ENCODE results near the gene APBB1IP. TPM values are rescaled to one million over a fixed set of nuclear protein-coding genes. Genes with fewer than 3 reads are reported as not detected.

Gene APBB1IP
- total RNA-seq, 2 donors from 2014 or later, result 8.4 to 9.2 TPM

DNA sequence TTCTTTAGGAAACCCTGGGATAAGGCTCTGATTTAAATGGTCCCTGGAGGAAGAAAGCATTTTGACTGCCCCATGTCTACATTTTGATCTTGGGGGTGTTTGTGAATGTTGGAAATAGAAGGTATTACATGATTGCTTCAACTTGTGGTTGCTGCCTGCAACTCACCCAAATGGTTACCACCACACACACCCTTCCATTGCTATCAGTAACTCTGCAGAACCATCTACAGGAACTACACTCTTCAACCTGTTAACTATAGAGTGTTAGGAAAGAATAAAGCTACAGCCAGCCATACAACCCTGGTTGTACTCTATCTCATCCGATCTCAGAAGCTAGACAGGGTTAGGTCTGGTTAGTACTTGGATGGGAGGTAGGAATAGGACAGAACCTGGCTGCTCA, 71.2 kb downstream of the APBB1IP start:
- Histone ChIP-seq H3K4me1 (ENCODE audit: control insufficient read depth in 1 of 2, low read depth in 2 of 2) (no peaks in the 10 kb centered on the region), H3K27ac (no peak overlapping the region), H3K4me3 (no peak overlapping the region), H3K27me3 (replicated peaks; ENCODE audit: insufficient read depth) (no peaks in the 10 kb centered on the region), H3K9me3 (no peaks in the 10 kb centered on the region), H3K36me3 (no peaks in the 10 kb centered on the region)
- TF ChIP-seq, protein P1, sequence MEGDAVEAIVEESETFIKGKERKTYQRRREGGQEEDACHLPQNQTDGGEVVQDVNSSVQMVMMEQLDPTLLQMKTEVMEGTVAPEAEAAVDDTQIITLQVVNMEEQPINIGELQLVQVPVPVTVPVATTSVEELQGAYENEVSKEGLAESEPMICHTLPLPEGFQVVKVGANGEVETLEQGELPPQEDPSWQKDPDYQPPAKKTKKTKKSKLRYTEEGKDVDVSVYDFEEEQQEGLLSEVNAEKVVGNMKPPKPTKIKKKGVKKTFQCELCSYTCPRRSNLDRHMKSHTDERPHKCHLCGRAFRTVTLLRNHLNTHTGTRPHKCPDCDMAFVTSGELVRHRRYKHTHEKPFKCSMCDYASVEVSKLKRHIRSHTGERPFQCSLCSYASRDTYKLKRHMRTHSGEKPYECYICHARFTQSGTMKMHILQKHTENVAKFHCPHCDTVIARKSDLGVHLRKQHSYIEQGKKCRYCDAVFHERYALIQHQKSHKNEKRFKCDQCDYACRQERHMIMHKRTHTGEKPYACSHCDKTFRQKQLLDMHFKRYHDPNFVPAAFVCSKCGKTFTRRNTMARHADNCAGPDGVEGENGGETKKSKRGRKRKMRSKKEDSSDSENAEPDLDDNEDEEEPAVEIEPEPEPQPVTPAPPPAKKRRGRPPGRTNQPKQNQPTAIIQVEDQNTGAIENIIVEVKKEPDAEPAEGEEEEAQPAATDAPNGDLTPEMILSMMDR (IDR thresholded peaks at IDR 0.05), result no peak
- ATAC-seq (ENCODE audit: insufficient number of reproducible peaks, low FRiP score, low read depth) (no peak), DNase-seq (ENCODE audit: low spot score) (no peak)

GRCh38 chr10:26513101-26513500, 75.0 kb downstream of the APBB1IP start:
- DNase-seq (ENCODE audit: low spot score) (no peak), ATAC-seq (ENCODE audit: insufficient number of reproducible peaks, low FRiP score, low read depth) (no peak)
- Histone ChIP-seq H3K27ac (no peak overlapping the region), H3K27me3 (replicated peaks; ENCODE audit: insufficient read depth) (no peaks in the 10 kb centered on the region), H3K4me3 (no peak overlapping the region), H3K36me3 (no peaks in the 10 kb centered on the region), H3K9me3 (no peaks in the 10 kb centered on the region), H3K4me1 (ENCODE audit: control insufficient read depth in 1 of 2, low read depth in 2 of 2) (no peaks in the 10 kb centered on the region)
- TF ChIP-seq, protein P1 (IDR thresholded peaks at IDR 0.05), result no peak

DNA sequence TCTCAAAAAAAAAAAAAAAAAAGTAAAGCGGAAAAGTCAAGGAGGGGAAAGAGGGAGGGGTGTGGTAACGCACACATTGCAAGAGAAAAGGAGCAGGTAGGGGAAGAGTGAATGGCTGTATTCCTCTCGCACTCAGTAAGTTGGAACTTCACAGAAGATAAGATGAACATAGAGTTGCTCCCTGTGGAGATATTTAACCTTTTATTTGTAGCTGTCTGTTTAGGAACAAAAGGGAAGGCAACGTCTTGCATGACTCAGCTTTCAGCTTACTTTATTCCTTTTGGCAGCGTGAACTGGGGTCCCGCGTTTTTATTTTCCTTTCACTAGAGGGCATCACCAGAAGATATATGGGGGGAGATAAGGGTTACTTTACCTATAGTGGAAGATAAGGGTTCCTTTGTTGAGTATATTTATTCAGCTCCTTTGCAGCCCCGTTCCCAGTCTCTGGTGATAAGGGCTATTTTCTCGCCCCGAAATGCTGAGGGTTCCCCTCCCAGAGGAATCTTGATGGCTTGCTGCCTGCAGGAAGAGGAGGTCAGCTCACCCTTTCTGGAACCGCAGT, 78.5 kb downstream of the APBB1IP start:
- H3K27ac ChIP-seq, result no peak overlapping the region
- H3K4me3 ChIP-seq, result no peak overlapping the region
- DNase-seq (ENCODE audit: low spot score) (no peak), ATAC-seq (ENCODE audit: insufficient number of reproducible peaks, low FRiP score, low read depth) (no peak)
- H3K9me3 ChIP-seq, result no peaks in the 10 kb centered on the region
- H3K36me3 ChIP-seq, result no peaks in the 10 kb centered on the region
- TF ChIP-seq, protein P1 (IDR thresholded peaks at IDR 0.05), result no peak
- H3K27me3 ChIP-seq (replicated peaks; ENCODE audit: insufficient read depth), result no peaks in the 10 kb centered on the region
- no peaks in the 10 kb centered on the region for H3K4me1 ChIP-seq (ENCODE audit: control insufficient read depth in 1 of 2, low read depth in 2 of 2)

DNA sequence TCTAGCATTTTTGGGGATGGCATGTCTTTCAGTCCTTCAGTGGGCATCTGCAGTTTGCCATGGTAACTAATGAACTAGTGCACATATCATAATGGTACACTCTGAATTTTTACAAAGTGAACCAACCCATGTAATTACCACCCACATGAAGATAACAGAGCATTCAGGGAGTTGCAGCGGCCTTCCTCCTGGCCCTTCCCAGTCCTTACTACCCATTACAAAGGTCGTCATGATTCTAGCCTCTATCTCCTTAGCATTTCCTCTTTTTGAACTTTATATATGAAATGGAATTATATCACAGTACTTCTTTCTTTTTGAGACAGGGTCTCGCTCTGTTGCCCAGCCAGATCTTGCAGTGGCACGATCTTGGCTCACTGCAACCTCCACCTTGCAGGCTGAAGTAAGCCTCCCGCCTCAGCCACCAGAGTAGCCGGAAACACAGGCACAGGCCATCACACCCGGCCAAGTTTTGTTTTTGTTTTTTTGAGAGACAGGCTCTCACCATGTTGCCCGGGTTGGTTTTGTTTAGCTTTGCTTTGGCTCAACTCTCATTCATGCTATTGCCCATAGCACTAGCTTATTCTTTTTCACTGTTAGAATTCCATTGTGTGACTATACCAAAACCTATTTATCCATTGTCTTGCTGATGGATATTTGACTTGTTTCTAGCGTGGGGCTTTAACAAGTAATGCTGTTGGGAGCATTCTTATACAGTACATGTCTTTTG, 79.2 kb downstream of the APBB1IP start:
- ATAC-seq (ENCODE audit: insufficient number of reproducible peaks, low FRiP score, low read depth) (no peak), DNase-seq (ENCODE audit: low spot score) (no peak)
- Histone ChIP-seq H3K36me3 (no peaks in the 10 kb centered on the region), H3K4me1 (ENCODE audit: control insufficient read depth in 1 of 2, low read depth in 2 of 2) (no peaks in the 10 kb centered on the region), H3K9me3 (no peaks in the 10 kb centered on the region), H3K4me3 (no peak overlapping the region), H3K27me3 (replicated peaks; ENCODE audit: insufficient read depth) (no peaks in the 10 kb centered on the region), H3K27ac (no peak overlapping the region)
- TF ChIP-seq, protein P1 (IDR thresholded peaks at IDR 0.05), result no peak

DNA sequence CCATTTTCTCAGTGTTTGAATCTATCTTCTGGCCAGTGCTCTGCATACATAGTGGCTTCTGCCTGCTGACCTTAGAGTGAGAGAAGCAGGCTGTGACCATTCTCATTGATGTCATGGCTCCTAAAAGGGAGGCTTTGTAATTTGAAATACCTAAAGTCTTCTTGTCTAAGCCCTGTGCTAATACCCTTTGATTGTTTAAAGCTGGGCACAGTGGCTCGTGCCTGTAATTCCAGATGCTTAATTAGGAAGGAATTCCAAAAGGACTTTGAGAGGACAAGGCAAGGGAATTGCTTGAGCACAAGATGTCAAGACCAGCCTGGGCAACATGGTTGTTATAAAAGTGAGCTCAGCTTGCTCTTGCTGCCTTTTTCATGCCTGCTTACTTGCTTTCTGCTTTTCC, 81.7 kb downstream of the APBB1IP start:
- ATAC-seq (ENCODE audit: insufficient number of reproducible peaks, low FRiP score, low read depth), result no peak
- no peaks in the 10 kb centered on the region for H3K4me1 ChIP-seq (ENCODE audit: control insufficient read depth in 1 of 2, low read depth in 2 of 2)
- DNase-seq (ENCODE audit: low spot score), result no peak
- H3K4me3 ChIP-seq, result no peak overlapping the region
- H3K9me3 ChIP-seq, result no peaks in the 10 kb centered on the region
- TF ChIP-seq, protein P1 (IDR thresholded peaks at IDR 0.05), result no peak
- H3K27ac ChIP-seq, result no peak overlapping the region
- H3K36me3 ChIP-seq, result no peaks in the 10 kb centered on the region
- no peaks in the 10 kb centered on the region for H3K27me3 ChIP-seq (replicated peaks; ENCODE audit: insufficient read depth)
